Liver (tissue), 3 donors: Measurements from ENCODE around the gene GABBR2.

Source experiments
- CTCF ChIP-seq: fragments of 150-350 bp; IDR thresholded peaks from 2 replicates; pipeline ENCODE4 v1.5.1; 2017; ENCODE audit warnings: improper control_type of control experiment, low read depth, low read length; ENCODE audit not compliant: missing input control
- FOXA2 ChIP-seq: IDR thresholded peaks from 2 replicates; pipeline ENCODE4 v1.6.1; 2016; ENCODE audit warnings: antibody characterized with exemption
- GABPA ChIP-seq, 2 donors: IDR thresholded peaks in 1 of 2; conservative IDR thresholded peaks in 1 of 2; 2 replicates each; pipeline ENCODE4 v1.6.1; 2016; ENCODE audit warnings: antibody characterized with exemption in 2 of 2, mild to moderate bottlenecking in 1 of 2, moderate library complexity in 1 of 2
- MAX ChIP-seq: IDR thresholded peaks from 2 replicates; pipeline ENCODE4 v1.6.1; 2016; ENCODE audit warnings: antibody characterized with exemption
- RAD21 ChIP-seq, 2 donors: IDR thresholded peaks; 2 replicates each; pipeline ENCODE4 v1.6.1; 2016; ENCODE audit warnings: antibody characterized with exemption in 2 of 2, mild to moderate bottlenecking in 2 of 2
- RXRA ChIP-seq, 2 donors: IDR thresholded peaks; 2 replicates each; pipeline ENCODE4 v1.6.1; 2017 to 2018; ENCODE audit warnings: antibody characterized with exemption in 2 of 2, mild to moderate bottlenecking in 1 of 2
- SP1 ChIP-seq: IDR thresholded peaks from 2 replicates; pipeline ENCODE4 v1.6.1; 2018; ENCODE audit warnings: antibody characterized with exemption, mild to moderate bottlenecking
- TAF1 ChIP-seq: conservative IDR thresholded peaks from 2 replicates; pipeline ENCODE4 v1.6.1; 2016; ENCODE audit warnings: antibody characterized with exemption, mild to moderate bottlenecking
- YY1 ChIP-seq: IDR thresholded peaks from 2 replicates; pipeline ENCODE4 v1.6.1; 2016; ENCODE audit warnings: antibody characterized with exemption, mild to moderate bottlenecking
- ZBTB33 ChIP-seq: IDR thresholded peaks from 2 replicates; pipeline ENCODE4 v1.6.1; 2016; ENCODE audit warnings: antibody characterized with exemption
- TF ChIP-seq, protein P1 (sequence below): IDR thresholded peaks from 2 replicates; pipeline ENCODE4 v1.6.1; 2016; ENCODE audit warnings: antibody characterized with exemption, mild to moderate bottlenecking
- donor health status: healthy.
- donor health status: healthy.

GRCh38 chr9:98529841-98530240 lies 178.9 kb downstream of the GABBR2 start:
- TF ChIP-seq TAF1 = no peak
- no peak for TF ChIP-seq RXRA (IDR thresholded peaks at IDR 0.05)
- no peak for TF ChIP-seq CTCF
- no peak for TF ChIP-seq RAD21 (IDR thresholded peaks at IDR 0.05)
- TF ChIP-seq YY1 = no peak
- no peak for TF ChIP-seq MAX
- TF ChIP-seq SP1 = no peak
- no peak for TF ChIP-seq ZBTB33
- TF ChIP-seq, protein P1, sequence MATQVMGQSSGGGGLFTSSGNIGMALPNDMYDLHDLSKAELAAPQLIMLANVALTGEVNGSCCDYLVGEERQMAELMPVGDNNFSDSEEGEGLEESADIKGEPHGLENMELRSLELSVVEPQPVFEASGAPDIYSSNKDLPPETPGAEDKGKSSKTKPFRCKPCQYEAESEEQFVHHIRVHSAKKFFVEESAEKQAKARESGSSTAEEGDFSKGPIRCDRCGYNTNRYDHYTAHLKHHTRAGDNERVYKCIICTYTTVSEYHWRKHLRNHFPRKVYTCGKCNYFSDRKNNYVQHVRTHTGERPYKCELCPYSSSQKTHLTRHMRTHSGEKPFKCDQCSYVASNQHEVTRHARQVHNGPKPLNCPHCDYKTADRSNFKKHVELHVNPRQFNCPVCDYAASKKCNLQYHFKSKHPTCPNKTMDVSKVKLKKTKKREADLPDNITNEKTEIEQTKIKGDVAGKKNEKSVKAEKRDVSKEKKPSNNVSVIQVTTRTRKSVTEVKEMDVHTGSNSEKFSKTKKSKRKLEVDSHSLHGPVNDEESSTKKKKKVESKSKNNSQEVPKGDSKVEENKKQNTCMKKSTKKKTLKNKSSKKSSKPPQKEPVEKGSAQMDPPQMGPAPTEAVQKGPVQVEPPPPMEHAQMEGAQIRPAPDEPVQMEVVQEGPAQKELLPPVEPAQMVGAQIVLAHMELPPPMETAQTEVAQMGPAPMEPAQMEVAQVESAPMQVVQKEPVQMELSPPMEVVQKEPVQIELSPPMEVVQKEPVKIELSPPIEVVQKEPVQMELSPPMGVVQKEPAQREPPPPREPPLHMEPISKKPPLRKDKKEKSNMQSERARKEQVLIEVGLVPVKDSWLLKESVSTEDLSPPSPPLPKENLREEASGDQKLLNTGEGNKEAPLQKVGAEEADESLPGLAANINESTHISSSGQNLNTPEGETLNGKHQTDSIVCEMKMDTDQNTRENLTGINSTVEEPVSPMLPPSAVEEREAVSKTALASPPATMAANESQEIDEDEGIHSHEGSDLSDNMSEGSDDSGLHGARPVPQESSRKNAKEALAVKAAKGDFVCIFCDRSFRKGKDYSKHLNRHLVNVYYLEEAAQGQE = no peak
- TF ChIP-seq GABPA (IDR thresholded peaks at IDR 0.05 in 1 of 2, conservative IDR thresholded peaks at IDR 0.05 in 1 of 2) = no peak
- TF ChIP-seq FOXA2 = no peak
